ENCODE results near the gene RLN3.

Gene RLN3

GRCh38 chr19:13985771-13986347 lies 42.1 kb upstream of the RLN3 start:
- H3K36me3 ChIP-seq (ENCODE audit: control insufficient read depth in 1 of 2, insufficient read depth in 2 of 2, low read depth in 1 of 2, low read length in 2 of 2): peaks cover 6 to 50% of the 10 kb centered on the region in 2 experiments
- peak overlapping the region; percentile 56 for H2BK15ac ChIP-seq (ENCODE audit: low read depth, poor library complexity, severe bottlenecking)
- 89% methylated on average over 10 of the region's 10 CpGs for WGBS
- peaks cover 33% of the 10 kb centered on the region for H3K4me1 ChIP-seq (ENCODE audit: control insufficient read depth, insufficient read depth, low read depth, low read length)
- H4K8ac ChIP-seq (ENCODE audit: low read length): peak overlapping the region; percentile 42
- peak overlapping the region; percentile 51 to 96 for H3K4ac ChIP-seq (ENCODE audit: low read depth in 1 of 2, low read length in 2 of 2)
- H3K27me3 ChIP-seq (ENCODE audit: control insufficient read depth in 1 of 2, insufficient read depth in 1 of 2, low read length in 2 of 2): no peaks in the 10 kb centered on the region
- H2BK12ac ChIP-seq (ENCODE audit: low read length in 2 of 2): peak overlapping the region in 1 of 2 experiments; percentile 94
- no peak for DNase-seq
- peak overlapping the region; percentile 86 for H4K91ac ChIP-seq (ENCODE audit: low read length)
- H3K9ac ChIP-seq (ENCODE audit: low read length): peak overlapping the region; percentile 58
- no peaks in the 10 kb centered on the region for H3K9me3 ChIP-seq (ENCODE audit: control insufficient read depth, low read length)
- H3K27ac ChIP-seq (ENCODE audit: low read length, poor library complexity, severe bottlenecking): peak overlapping the region; percentile 77
- H2AFZ ChIP-seq (ENCODE audit: low read depth, low read length): peak overlapping the region; percentile 18
- H3K14ac ChIP-seq (ENCODE audit: low read length in 2 of 2): peak overlapping the region in 1 of 2 experiments; percentile 76
- H3K4me3 ChIP-seq (ENCODE audit: insufficient read depth in 1 of 2, low read depth in 1 of 2, low read length in 2 of 2): peak overlapping the region in 1 of 2 experiments; percentile 44
- H3K4me2 ChIP-seq (ENCODE audit: low read length, poor library complexity, severe bottlenecking): no peak overlapping the region
- peak overlapping the region; percentile 3 for H2BK5ac ChIP-seq (ENCODE audit: low read depth, low read length, poor library complexity, severe bottlenecking)
- H2AK5ac ChIP-seq (ENCODE audit: low read length, severe bottlenecking): peak overlapping the region; percentile 62
- peaks cover 18% of the 10 kb centered on the region for H3K79me1 ChIP-seq (replicated peaks; ENCODE audit: low read length, poor library complexity, severe bottlenecking)
- H3K18ac ChIP-seq (ENCODE audit: low read depth in 1 of 2, low read length in 2 of 2): peak overlapping the region; percentile 89 to 94
- H2BK120ac ChIP-seq (ENCODE audit: low read depth, low read length): peak overlapping the region; percentile 22
- no peak overlapping the region for H3K23ac ChIP-seq (ENCODE audit: low read length in 2 of 2)

GRCh38 chr19:13986348-13986904 lies 41.5 kb upstream of the RLN3 start:
- 31% methylated on average over 19 of the region's 19 CpGs for WGBS
- peak overlapping the region; percentile 86 for H4K91ac ChIP-seq (ENCODE audit: low read length)
- H3K79me1 ChIP-seq (replicated peaks; ENCODE audit: low read length, poor library complexity, severe bottlenecking): peaks cover 18% of the 10 kb centered on the region
- H3K9me3 ChIP-seq (ENCODE audit: control insufficient read depth, low read length): no peaks in the 10 kb centered on the region
- peak overlapping the region; percentile 77 for H3K27ac ChIP-seq (ENCODE audit: low read length, poor library complexity, severe bottlenecking)
- peak overlapping the region in 1 of 2 experiments; percentile 44 for H3K4me3 ChIP-seq (ENCODE audit: insufficient read depth in 1 of 2, low read depth in 1 of 2, low read length in 2 of 2)
- peak overlapping the region in 1 of 2 experiments; percentile 94 for H2BK12ac ChIP-seq (ENCODE audit: low read length in 2 of 2)
- peak overlapping the region in 1 of 2 experiments; percentile 76 for H3K14ac ChIP-seq (ENCODE audit: low read length in 2 of 2)
- H2BK120ac ChIP-seq (ENCODE audit: low read depth, low read length): peak overlapping the region; percentile 80
- peak overlapping the region; percentile 73 for H2BK15ac ChIP-seq (ENCODE audit: low read depth, poor library complexity, severe bottlenecking)
- H4K8ac ChIP-seq (ENCODE audit: low read length): peak overlapping the region; percentile 86
- peak; percentile 77 for DNase-seq
- no peak overlapping the region for H3K23ac ChIP-seq (ENCODE audit: low read length in 2 of 2)
- H2BK5ac ChIP-seq (ENCODE audit: low read depth, low read length, poor library complexity, severe bottlenecking): peak overlapping the region; percentile 81
- H2AFZ ChIP-seq (ENCODE audit: low read depth, low read length): peak overlapping the region; percentile 18
- H3K27me3 ChIP-seq (ENCODE audit: control insufficient read depth in 1 of 2, insufficient read depth in 1 of 2, low read length in 2 of 2): no peaks in the 10 kb centered on the region
- peak overlapping the region; percentile 58 for H3K9ac ChIP-seq (ENCODE audit: low read length)
- peak overlapping the region; percentile 44 for H3K4me2 ChIP-seq (ENCODE audit: low read length, poor library complexity, severe bottlenecking)
- H3K4ac ChIP-seq (ENCODE audit: low read depth in 1 of 2, low read length in 2 of 2): peak overlapping the region; percentile 51 to 98
- H2AK5ac ChIP-seq (ENCODE audit: low read length, severe bottlenecking): peak overlapping the region; percentile 62
- H3K18ac ChIP-seq (ENCODE audit: low read depth in 1 of 2, low read length in 2 of 2): peak overlapping the region; percentile 89 to 94
- peaks cover 33% of the 10 kb centered on the region for H3K4me1 ChIP-seq (ENCODE audit: control insufficient read depth, insufficient read depth, low read depth, low read length)
- H3K36me3 ChIP-seq (ENCODE audit: control insufficient read depth in 1 of 2, insufficient read depth in 2 of 2, low read depth in 1 of 2, low read length in 2 of 2): peaks cover 6 to 52% of the 10 kb centered on the region in 2 experiments

GRCh38 chr19:13987101-13987890 lies 40.7 kb upstream of the RLN3 start:
- H2BK5ac ChIP-seq (ENCODE audit: low read depth, low read length, poor library complexity, severe bottlenecking): peak overlapping the region; percentile 81
- WGBS: 82% methylated on average over 15 of the region's 17 CpGs
- H3K23ac ChIP-seq (ENCODE audit: low read length in 2 of 2): no peak overlapping the region
- H4K8ac ChIP-seq (ENCODE audit: low read length): peak overlapping the region; percentile 86
- H3K27me3 ChIP-seq (ENCODE audit: control insufficient read depth in 1 of 2, insufficient read depth in 1 of 2, low read length in 2 of 2): no peaks in the 10 kb centered on the region
- peaks cover 33% of the 10 kb centered on the region for H3K4me1 ChIP-seq (ENCODE audit: control insufficient read depth, insufficient read depth, low read depth, low read length)
- H3K18ac ChIP-seq (ENCODE audit: low read depth in 1 of 2, low read length in 2 of 2): peak overlapping the region; percentile 64 to 94
- H3K14ac ChIP-seq (ENCODE audit: low read length in 2 of 2): no peak overlapping the region
- H3K4me3 ChIP-seq (ENCODE audit: insufficient read depth in 1 of 2, low read depth in 1 of 2, low read length in 2 of 2): no peak overlapping the region
- H3K27ac ChIP-seq (ENCODE audit: low read length, poor library complexity, severe bottlenecking): peak overlapping the region; percentile 77
- peak overlapping the region; percentile 16 to 29 for H3K4ac ChIP-seq (ENCODE audit: low read depth in 1 of 2, low read length in 2 of 2)
- H3K79me1 ChIP-seq (replicated peaks; ENCODE audit: low read length, poor library complexity, severe bottlenecking): peaks cover 23% of the 10 kb centered on the region
- H3K36me3 ChIP-seq (ENCODE audit: control insufficient read depth in 1 of 2, insufficient read depth in 2 of 2, low read depth in 1 of 2, low read length in 2 of 2): peaks cover 10 to 51% of the 10 kb centered on the region in 2 experiments
- H3K4me2 ChIP-seq (ENCODE audit: low read length, poor library complexity, severe bottlenecking): no peak overlapping the region
- no peaks in the 10 kb centered on the region for H3K9me3 ChIP-seq (ENCODE audit: control insufficient read depth, low read length)
- H2BK12ac ChIP-seq (ENCODE audit: low read length in 2 of 2): peak overlapping the region in 1 of 2 experiments; percentile 55
- peak overlapping the region; percentile 15 for H2BK15ac ChIP-seq (ENCODE audit: low read depth, poor library complexity, severe bottlenecking)
- H3K9ac ChIP-seq (ENCODE audit: low read length): peak overlapping the region; percentile 58
- H4K91ac ChIP-seq (ENCODE audit: low read length): peak overlapping the region; percentile 22
- DNase-seq: no peak
- peak overlapping the region; percentile 80 for H2BK120ac ChIP-seq (ENCODE audit: low read depth, low read length)
- H2AK5ac ChIP-seq (ENCODE audit: low read length, severe bottlenecking): peak overlapping the region; percentile 37
- H2AFZ ChIP-seq (ENCODE audit: low read depth, low read length): no peak overlapping the region

- Histone ChIP-seq H4K91ac (ENCODE audit: low read length) (no peak overlapping the region), H2BK12ac (ENCODE audit: low read length in 2 of 2) (no peak overlapping the region), H3K4ac (ENCODE audit: low read depth in 1 of 2, low read length in 2 of 2) (no peak overlapping the region), H3K18ac (ENCODE audit: low read depth in 1 of 2, low read length in 2 of 2) (no peak overlapping the region), H2BK5ac (ENCODE audit: low read depth, low read length, poor library complexity, severe bottlenecking) (no peak overlapping the region), H3K27ac (ENCODE audit: low read length, poor library complexity, severe bottlenecking) (no peak overlapping the region), H3K14ac (ENCODE audit: low read length in 2 of 2) (no peak overlapping the region), H2BK15ac (ENCODE audit: low read depth, poor library complexity, severe bottlenecking) (no peak overlapping the region), H3K27me3 (ENCODE audit: control insufficient read depth in 1 of 2, insufficient read depth in 1 of 2, low read length in 2 of 2) (no peaks in the 10 kb centered on the region), H2AFZ (ENCODE audit: low read depth, low read length) (no peak overlapping the region), H3K23ac (ENCODE audit: low read length in 2 of 2) (no peak overlapping the region), H3K79me1 (replicated peaks; ENCODE audit: low read length, poor library complexity, severe bottlenecking) (peaks cover 35% of the 10 kb centered on the region), H3K9me3 (ENCODE audit: control insufficient read depth, low read length) (no peaks in the 10 kb centered on the region), H2BK120ac (ENCODE audit: low read depth, low read length) (no peak overlapping the region), H4K8ac (ENCODE audit: low read length) (no peak overlapping the region), H3K4me1 (ENCODE audit: control insufficient read depth, insufficient read depth, low read depth, low read length) (peaks cover 35% of the 10 kb centered on the region), H3K4me3 (ENCODE audit: insufficient read depth in 1 of 2, low read depth in 1 of 2, low read length in 2 of 2) (no peak overlapping the region), H3K9ac (ENCODE audit: low read length) (no peak overlapping the region), H3K4me2 (ENCODE audit: low read length, poor library complexity, severe bottlenecking) (no peak overlapping the region), H2AK5ac (ENCODE audit: low read length, severe bottlenecking) (no peak overlapping the region), H3K36me3 (ENCODE audit: control insufficient read depth in 1 of 2, insufficient read depth in 2 of 2, low read depth in 1 of 2, low read length in 2 of 2) (peaks cover 10 to 45% of the 10 kb centered on the region in 2 experiments)
- DNase-seq: no peak
- WGBS: 91% methylated on average over 7 of the region's 7 CpGs
These were observed 38.5 kb upstream of the RLN3 start for GRCh38 chr19:13989487-13989886.
